M059J (cell line): ENCODE results near the gene OR2F2. TPM values are rescaled to one million over a fixed set of nuclear protein-coding genes. Genes with fewer than 3 reads are reported as not detected.

Experiments used
- DNase-seq: peaks from one replicate; pipeline ENCODE4 v3.0.0-alpha.2; 2012; ENCODE audit warnings: low read depth
- total RNA-seq: library from RNA; depleted of rRNA; stranded (reverse); fragments of >200 nt; shearing (Covaris generic); gene quantifications from 2 replicates; pipeline ENCODE4 v1.2.3, GENCODE V29; 2014

OR2F2 gene
- total RNA-seq, 1 experiment from 2014 or later = not detected

DNA sequence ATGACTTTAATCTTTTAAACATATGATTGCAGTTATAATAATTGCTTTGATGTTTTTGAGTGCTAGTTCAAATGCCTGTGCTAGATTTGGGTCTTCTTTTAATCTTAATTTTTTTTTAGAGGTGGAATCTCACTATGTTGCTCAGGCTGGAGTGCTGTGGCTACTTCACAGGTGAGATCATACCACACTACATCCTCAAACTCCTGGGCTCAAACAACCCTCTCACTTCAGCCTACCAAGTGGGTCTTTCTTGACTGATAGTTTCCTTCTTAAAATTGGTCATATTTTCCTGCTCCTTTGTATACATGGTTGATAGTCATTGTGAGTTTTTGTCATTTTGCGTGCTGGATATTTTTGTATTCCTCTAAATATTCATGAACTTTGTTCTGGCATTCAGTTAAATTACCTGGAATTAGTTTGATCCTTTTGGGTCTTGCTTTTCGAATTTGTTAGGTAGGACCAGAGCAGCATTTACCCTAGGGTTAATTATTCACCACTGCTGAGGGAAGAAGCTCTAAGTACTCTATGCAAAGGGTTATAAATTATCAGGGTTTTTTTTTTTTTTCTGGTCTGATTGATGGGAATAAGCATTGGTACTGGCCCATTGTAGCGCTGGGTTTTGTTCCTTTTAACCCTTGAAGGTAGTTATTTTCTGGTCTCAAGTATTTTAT lies 21.0 kb upstream of the OR2F2 start:
- DNase-seq = no peak

DNA sequence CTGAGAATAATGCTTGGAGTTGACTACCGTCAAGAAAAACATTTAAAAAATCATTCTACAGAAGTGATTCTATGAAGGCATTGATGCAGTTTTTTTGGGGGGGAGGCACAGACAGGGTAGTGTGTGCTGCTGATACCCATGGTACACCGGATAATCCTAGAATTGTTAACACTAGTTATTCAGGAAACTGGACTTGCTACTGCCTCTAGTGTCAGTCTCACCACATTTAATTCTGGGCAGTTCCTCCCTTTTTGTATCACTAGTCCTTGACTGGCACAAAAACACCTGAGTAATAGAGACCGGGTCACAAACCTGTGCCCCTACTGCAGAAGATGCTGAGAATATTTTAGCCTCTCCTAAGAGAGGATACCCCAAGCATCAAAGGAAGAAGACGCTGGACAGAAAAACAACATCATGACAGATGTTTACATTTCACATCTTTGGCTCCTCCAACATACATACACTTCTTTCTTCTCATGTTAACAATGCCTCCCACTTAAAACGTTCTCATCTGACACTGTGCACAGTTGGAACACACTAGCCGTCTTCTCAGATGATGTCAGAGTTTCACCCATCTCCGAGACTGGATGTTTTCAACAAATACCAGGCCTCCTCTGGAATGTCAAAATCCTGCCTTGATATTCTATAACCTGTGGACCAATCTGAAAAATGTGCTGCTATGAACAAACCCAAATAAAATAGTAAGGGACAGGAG lies 19.9 kb upstream of the OR2F2 start:
- no peak for DNase-seq

DNA sequence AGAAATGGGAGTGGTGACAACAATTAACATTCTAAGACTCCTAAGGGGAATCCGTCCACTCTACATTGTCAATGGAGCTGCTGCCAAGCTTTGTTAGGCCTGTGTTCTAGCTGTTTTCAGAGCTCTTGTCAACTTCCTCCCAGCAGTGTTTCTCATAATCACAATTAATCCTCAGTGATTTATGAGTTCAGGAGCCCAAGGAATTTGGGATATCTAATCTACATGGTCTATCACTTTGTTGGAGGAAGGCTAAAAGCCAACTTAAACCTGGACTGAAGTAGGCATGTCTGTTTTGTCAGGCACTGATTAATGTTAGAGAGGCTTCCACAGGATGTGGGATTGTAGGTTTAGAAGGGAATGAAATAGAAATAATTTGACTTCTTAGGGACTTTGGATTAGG lies 10.2 kb upstream of the OR2F2 start:
- no peak for DNase-seq

DNA sequence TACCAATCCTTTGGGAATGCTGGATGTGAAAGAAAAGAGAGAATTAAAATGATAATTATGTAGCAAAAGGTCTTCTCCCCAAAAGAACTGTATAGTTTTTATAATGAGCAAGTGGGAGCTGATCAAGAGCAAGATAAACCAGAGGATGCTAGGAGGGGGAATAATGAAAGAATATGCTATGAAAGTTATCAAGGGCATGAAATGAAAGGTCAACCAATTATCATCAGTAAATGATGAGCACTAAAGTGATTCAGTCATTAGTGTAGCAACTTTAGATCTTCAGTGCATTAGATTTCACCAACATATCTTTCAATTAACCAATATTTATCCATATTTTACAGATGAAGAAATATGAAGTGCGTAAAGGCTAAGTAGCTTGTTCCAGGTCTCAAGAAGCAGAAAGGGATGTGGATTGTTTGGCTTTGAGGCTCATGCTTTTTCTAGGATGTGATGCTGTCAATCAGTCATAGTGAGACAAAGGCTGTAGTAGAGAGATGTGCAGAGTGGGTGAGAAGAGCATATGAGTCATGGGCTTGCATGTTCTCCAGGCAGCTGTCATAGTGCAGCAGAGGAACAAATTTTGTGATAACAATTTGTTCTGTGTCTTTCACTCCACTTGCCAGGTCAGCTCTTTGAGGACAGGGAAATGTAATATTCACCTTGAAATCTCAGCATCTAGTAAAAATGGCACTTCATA lies 5.7 kb upstream of the OR2F2 start:
- no peak for DNase-seq

DNA sequence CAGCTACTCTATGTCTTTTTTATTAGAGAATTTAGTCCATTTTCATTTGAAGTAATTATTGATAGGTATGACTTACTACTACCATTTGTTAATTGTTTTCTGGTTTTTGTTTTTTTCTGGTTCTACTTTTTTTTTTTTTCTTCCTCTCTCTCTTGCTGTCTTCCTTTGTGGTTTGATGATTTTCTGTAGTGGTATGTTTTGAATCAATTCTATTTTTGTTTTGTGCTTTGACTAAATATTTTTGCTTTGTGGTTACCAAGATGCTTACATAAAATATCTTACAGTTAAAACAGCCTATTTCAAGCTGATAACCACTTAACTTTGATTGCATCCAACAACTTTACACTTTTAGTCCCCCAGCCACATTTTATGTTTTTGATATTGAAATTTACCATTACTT lies 3.3 kb upstream of the OR2F2 start:
- no peak for DNase-seq

DNA sequence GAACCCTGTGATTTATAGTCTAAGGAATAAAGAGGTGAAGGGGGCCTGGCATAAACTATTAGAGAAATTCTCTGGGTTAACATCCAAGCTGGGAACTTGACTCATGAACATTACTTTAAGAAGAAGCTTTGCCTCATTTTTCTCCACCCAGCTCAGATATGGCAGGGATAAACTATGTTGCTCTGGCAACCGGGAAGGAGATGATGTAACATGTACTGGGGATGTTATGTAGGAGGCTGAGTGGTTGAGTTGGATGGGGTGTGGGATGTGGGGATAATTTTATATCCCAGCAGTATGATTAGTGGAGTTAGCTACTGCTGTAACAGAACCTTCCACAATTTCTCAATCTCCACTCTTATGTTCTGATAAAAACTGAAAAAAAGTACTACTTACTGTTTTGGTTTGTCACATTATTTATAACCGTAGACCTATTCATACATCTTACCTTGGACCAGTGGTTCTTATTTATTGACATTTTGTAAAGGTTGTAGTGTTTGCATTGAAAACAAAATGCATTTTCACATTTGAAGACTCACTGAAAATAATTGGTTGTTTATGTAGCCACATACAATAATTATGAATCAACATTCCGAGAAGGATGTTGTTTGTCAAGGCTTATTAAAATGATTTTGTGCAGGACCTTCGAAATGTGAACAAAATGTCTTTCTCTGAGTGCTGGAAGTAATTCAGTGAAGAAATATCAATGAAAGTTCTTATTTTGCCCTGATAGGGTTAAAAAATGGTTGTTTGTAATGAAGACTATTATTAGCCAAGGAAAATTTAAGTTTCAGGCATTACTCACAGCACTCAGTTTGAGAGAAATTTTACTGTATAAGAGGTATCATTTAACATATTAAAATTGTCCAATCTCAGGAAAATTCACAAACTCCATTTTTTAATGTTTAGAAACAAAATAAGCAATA lies 1.3 kb downstream of the OR2F2 start:
- peak; percentile 3 for DNase-seq

DNA sequence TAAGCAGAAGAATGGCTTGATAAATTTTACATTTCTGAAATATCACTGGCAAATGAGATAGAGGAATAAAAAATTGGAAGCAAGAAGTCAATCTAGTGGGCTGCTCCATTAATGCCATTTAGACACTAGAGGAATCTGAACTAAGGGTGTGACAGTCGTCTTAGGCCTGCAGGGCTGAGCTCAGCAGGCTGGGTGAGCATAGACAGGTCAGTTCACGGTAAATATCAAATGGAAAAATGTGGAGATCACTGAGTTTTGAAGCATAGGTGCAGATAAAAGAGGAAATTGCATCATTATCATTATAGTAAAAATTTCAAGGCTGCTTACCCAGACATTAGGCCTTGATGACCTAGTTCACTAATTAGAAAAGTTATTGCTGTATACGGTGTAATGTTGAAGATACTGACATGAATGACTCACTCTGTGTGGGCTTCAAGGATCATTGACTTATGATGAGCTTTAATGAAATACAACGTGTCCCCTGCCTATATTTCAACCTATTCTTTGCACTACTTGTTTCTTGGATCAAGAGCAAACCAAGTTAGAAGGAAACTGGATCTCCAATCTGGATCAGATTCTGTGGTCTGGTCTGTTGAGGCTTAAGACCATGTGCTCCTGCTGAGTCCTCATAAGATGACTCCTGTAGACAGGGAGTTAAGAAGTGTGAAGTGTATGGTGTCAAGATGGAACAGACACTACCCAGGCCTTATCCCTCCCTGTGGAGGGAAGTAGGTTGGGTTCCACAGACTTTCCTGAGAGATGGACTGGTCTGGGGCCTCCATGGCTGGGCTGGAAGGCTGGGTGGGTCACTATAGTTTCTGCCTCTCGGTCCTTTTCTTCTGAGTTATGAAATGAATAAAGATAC lies 3.6 kb downstream of the OR2F2 start:
- DNase-seq = no peak

DNA sequence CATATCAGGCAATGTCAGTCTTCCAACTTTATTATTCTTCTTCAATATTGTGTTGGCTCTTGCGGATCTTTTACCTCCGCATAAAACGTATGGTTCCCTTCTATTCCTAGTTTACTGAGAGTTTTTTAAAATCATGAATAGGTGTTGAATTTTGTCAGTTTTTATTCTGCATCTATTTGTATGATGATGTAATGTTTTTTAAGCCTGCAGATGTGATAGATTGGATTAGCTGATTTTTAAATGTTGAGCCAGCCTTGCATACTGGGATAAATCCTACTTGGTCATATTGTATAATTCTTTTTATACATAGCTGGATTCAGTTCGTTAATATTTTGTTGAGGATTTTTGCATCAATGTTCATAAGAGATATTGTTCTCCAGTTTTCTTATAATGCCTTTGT lies 10.4 kb downstream of the OR2F2 start:
- no peak for DNase-seq

DNA sequence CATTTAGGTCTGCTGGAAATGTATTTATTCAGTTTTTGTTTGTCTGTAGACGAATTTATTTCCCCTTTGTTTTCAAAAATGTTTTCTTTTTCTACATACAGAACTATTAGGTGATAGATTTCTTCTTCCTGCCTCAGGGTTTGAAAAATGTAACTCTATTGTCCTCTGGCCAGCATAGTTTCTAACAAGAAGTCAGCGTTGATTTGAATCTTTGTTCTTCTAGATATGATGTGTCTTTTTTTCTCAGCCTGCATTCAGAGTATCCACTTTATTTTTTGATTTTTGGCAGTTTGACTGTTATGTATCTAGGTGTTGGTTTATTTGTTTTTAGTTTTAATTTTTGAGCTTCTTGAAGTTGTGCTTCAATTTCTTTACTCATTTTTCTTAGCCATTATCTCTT lies 12.1 kb downstream of the OR2F2 start:
- no peak for DNase-seq

DNA sequence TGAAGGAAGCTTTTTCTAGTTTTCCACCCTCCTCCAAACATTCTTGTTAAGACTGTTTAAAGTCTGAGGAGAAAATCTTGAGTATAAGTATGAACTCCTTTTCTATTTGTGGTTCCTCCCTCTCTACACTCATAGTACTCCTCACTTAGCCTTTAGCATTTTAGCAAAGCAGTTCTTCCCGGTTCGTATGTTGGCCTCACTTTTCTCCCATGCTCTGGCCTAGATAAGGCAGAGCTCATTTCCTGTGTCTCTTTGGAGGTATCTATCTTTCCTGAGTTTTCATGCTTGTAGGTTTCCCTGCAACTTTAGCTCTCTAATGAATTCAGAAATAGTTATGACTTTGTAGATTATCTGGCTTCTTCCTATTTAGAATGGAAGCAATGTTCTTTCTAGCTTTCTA lies 13.7 kb downstream of the OR2F2 start:
- no peak for DNase-seq

DNA sequence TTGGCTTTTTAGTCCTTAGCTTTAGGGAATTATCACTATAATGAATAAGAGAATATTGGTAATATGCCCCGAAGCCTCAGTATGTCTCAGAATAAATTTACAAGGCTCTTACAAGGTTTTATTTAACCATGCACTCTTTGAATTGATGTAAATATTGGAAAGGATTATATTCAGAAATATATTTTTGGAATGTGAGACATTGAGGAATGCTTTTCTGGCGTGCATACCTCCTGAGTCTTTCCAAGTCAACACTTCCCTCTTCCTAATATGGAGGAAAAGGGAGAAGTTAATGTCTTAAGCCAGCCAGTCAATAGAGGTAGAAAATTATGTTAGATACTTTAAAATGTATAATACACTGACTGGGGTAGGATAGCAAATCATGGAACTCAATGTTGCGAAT lies 18.4 kb downstream of the OR2F2 start:
- DNase-seq = no peak

DNA sequence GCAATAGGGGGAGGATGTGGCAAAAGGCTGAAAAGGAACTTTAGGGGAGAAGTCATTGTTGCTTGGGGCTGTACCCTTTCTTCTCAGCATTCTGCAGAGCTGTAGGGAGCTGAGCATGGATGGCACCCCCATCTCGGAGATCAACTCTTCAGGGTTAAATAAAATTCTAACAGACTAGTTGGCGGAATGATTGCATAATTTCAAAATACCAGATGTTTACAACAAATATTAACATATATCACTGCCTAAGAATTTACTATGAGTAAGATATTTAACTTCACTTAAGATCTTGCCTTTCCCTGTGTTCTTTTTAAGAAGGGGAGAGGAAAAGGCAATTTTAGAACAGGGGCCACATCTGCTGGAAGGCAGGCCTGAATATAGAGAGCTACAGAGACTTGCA lies 19.1 kb downstream of the OR2F2 start:
- DNase-seq = no peak

DNA sequence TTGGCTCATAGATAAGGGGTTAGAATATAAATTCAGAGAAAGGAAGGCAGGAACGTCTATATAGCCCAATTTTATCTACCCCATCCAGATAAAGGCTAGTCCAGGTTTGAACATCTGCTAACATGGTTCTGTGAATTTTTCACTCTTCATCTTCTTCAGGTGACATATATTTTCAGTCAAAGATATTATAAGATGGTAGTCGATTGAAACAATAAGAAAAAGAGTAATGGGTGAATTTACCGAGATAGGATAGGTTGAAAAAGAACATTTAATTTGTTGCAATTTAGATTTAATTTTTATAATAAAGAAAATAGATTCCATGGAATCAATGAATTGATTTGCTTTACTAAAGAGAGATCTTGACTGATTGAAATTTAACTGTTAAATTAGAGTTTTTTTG lies 19.5 kb downstream of the OR2F2 start, which contains the start of gene OR2F1:
Gene OR2F1, plus strand, starts transcription at position 301 of the 400 bp plus-strand sequence. CDS start 5,127 bp downstream, outside the sequence.
- no peak for DNase-seq

DNA sequence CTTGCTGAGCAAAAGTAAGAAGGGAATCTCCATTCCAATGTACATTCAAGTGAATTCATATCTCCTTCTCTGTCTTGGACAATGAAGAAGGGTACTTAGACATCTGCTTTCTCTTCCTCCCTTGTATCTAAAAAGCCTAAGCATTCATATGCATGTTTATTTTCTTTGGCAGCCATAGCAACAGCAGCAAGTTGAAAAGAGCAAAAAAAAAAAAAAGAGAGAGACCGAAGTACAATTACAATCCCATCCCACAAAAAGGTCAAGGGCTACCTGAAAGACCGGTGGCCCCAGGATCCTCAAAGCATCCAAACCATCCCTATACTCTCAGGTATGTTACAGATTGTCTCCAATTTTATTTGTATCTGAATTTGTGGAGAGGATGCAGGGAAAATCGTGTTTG lies 23.7 kb downstream of the OR2F2 start:
- DNase-seq = peak; percentile 10

DNA sequence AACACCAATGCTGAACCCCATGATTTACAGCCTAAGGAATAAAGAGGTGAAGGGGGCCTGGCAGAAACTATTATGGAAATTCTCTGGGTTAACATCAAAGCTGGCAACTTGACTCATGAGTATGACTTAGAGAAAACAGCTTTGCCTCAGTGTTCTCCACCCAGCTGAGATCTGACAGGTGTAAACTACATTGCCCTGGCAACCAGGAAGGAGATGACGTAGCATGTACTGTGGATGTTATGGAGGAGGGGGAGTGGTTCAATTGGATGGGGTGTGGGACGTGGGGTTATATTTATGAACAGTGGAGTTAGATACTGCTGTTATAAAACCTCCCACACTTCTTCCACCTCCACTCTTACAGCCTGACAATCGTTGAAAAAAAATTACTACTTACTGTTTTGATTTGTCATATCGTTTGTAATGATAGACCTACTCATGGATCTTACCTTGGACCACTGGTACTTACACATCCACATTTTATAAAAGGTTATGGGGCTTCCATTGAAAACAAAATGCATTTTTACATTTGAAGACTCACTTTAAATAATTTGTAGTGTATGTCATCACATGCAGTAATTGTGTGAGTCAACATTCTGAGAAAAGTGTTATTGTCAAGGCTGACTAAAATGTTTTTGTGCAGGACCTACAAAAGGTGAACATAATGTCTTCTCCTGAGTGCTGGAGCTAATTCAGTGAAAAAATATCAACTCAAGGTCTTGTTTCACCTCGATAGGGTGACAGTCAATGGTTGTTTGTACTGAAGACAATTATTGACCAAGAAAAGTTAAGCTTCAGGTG lies 26.0 kb downstream of the OR2F2 start:
- no peak for DNase-seq

DNA sequence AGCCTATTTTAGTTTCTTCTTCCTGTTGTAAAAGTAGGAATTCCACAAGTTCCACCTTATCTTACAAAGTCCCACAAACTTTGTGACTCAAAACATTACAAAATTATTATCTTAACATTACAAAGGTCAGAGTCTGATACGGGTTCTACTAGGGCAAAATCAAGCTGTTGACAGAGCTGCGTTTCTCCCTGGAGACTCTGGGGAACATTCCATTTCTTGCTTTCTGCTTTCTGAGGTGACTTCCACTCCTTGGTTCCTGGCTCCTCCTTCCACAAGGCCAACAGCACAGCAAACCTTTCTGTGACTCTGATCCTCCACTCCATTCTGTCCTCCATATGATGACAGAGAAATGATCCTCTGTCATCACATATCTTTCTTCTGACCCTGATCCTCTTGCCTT lies 30.2 kb downstream of the OR2F2 start:
- no peak for DNase-seq

DNA sequence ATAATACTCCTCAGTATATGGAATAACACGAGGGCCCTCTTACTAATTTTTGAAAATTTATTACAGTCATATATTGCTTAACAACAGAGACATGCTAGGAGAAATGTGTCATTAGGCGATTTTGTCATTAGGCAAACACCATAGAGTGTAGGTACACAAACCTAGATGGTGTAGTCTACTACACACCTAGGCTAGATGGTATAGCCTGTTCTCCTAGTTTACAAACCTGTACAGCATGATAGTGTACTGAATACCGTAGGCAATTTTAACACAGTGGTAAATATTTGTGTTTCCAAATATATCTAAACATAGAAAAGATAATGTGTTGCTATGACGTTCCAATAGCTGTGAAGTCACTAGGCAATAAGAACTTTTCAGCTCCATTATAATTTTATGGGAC lies 32.4 kb downstream of the OR2F2 start:
- no peak for DNase-seq

DNA sequence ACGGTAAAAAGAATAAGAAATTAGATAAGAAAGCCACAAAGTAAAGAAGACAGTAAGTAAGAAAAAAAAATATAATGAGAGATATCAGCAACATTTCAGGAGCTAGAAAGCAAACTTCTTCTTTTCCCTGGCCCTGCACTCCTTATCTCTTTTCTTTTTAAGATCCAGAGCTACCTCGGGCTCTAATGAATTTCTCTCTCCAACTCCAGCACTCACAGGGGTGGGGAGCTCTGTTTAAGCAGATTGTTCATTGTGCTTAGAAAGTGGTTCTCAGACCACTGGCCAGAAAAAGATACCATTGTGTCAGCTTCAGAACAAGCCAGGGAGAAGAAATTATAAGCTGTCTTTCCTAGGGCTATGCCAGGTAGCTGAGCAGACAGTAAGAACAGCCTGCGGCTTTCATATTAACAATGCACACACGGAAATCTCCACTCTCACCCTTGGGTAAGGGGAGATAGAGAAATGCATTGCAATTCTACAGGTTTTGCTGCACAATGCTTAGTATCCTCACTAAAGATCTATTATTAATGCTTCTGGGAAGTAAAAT lies 38.9 kb downstream of the OR2F2 start:
- DNase-seq = no peak

DNA sequence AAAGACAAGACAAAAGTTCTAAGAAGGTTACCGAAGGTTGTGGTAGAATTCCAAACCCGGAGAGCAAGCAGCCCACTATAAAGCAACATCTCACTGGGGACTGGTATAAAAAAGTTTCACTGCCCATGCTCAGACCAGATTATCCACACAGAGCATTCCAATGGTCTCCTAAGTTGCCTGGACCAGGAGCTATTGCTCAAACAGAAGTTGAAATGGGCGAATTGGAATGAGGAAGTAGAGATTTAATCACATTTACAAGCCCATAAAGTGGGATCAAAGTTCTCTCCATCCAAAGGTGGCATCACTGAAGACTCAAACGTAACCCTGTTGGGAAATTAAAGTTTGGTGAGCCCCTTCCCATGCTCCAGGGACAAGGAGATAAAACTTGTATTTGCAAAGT lies 39.4 kb downstream of the OR2F2 start:
- peak; percentile 69 for DNase-seq

DNA sequence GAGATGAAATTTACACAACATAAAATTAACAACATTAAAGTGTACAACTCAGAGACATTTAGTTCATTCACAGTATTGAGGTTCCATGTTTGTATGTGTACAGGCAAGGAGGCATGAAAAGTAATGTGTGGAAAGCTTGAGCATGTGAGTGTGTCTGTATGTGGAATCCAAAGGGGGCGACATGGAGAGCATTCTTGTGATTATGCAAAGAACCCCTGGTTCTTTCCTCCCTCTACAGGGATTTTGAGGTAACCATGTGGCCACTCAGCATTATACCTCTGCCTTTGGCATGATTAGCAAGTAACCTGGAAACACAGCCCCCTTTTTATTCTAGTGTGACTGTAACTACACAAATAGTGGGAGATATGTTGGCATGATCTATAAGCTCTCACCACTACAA lies 40.6 kb downstream of the OR2F2 start:
- peak; percentile 22 for DNase-seq
